GM12873 (cell line): ENCODE data around the gene CCL22.

Source experiments
- TF ChIP-seq, protein P1 (sequence below): IDR thresholded peaks from 2 replicates; pipeline ENCODE4 v1.5.1; 2012; ENCODE audit warnings: low read depth, mild to moderate bottlenecking, moderate library complexity, low read length, control low read depth; ENCODE audit not compliant: insufficient read depth; ENCODE audit errors: missing control alignments

CCL22 gene

DNA sequence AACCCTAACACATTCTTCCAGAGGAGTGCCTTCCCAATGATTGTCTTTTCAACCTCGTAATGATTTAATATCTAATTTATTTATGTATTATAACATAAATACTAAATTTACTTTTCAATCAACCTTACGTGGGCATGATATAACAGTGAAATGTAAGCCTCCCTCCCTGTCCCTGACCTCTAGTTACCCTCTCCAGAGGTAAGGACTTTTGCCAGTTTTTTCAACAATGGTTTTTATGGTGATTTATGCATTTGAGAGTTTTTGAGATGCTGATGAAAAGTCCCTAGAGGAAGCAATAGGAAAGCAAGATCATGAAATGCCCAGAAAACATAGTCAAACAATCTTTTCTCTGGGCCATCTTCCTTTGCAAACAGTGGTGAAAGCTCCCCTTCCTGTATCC lies 38.9 kb upstream of the CCL22 start:
- TF ChIP-seq, protein P1, sequence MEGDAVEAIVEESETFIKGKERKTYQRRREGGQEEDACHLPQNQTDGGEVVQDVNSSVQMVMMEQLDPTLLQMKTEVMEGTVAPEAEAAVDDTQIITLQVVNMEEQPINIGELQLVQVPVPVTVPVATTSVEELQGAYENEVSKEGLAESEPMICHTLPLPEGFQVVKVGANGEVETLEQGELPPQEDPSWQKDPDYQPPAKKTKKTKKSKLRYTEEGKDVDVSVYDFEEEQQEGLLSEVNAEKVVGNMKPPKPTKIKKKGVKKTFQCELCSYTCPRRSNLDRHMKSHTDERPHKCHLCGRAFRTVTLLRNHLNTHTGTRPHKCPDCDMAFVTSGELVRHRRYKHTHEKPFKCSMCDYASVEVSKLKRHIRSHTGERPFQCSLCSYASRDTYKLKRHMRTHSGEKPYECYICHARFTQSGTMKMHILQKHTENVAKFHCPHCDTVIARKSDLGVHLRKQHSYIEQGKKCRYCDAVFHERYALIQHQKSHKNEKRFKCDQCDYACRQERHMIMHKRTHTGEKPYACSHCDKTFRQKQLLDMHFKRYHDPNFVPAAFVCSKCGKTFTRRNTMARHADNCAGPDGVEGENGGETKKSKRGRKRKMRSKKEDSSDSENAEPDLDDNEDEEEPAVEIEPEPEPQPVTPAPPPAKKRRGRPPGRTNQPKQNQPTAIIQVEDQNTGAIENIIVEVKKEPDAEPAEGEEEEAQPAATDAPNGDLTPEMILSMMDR, result no peak

DNA sequence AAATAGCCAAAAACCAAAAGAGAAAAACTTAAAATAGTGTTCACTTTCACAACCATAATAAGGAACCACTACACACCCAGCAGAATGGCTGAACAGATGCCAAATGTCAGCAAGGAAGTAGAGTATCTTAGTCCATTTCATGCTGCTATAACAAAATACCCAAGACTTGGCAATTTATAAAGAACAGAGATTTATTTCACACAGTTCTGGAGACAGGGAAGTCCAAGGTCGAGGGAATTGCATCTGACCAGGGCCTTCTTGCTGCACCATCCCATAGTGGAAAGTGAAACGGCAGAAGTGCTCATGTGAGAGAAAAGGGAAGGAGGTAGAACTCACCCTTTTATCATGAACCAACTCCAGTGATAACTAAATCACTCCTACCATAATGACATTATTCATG lies 33.8 kb upstream of the CCL22 start:
- TF ChIP-seq, protein P1, result no peak

DNA sequence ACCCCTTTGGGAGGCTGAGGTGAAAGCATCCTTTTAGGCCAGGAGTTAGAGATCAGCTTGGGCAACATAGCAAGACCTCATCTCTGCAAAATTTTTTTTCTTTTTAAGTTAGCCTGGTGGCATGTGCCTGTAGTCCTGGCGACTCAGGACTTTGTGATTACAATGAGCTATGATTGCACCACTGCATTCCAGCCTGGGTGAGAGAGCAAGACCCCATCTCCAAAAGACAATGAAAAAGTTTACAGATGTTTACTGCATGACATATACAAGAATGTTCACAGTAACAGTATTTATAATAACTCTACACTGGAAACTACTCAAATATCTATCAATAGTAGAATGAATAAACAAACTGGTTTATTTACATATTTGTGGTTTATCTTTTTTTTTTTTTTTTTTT lies 33.1 kb upstream of the CCL22 start:
- TF ChIP-seq, protein P1, result no peak

DNA sequence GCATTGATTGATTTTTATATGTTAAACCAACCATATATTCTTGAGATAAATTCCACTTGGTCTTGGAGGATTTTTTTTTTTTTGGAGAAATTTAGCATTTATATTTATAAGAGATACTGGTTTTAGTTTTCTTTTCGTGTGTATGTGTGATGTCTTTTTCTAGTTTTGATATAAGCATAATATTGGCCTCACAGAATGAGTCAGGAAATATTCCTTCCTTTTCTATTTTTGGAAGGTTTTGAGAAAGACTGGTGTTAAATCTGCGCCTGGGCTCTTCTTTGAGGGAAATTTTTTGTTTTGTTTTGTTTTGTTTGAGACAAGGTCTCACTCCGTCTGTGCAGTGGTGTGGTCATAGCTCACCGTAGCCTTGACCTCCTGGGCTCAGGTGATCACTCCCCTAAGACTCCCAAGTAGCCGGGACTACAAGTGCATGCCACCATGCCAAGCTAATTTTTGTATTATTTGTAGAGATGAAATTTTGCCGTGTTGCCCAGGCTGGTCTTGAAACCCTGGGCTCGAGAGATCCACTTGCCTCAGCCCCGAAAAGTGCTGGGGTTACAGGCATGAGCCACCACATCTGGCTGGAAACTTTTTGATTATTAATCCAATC lies 28.8 kb upstream of the CCL22 start:
- TF ChIP-seq, protein P1, result no peak

DNA sequence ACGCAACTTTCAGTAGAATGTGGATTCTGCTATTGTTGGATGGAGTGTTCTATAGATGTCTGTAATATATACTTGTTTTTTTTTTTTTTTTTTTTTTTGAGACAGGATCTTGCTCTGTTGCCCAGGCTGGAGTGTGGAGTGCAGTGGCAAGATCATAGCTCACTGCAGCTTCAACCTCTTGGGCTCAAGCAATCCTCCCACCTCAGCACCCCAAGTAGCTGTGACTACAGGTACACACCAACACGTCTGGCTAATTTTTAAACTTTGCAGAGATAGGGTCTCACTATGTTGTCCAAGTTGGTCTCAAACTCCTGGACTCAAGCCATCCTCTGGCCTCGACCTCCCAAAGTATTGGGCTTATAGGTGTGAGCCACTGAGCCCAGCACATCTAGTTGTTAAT lies 27.2 kb upstream of the CCL22 start:
- TF ChIP-seq, protein P1, result no peak

DNA sequence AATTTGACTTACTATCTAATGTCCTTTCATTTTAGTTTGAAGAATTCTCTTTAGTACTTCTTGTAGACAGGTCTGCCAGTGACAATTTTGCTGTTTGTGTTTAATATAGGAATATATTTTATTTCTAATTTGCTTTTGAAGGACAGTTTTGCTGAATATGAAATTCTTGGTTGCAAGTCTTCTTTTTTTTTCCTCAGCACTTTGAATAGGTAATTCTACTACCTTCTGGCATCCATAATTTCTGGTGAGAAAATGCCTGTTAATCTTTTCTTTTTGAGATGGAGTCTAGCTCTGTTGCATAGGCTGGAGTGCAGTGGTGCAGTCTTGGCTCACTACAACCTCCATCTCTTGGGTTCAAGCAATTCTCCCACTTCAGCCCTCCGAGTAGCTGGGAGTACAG lies 25.2 kb upstream of the CCL22 start:
- TF ChIP-seq, protein P1, result no peak

DNA sequence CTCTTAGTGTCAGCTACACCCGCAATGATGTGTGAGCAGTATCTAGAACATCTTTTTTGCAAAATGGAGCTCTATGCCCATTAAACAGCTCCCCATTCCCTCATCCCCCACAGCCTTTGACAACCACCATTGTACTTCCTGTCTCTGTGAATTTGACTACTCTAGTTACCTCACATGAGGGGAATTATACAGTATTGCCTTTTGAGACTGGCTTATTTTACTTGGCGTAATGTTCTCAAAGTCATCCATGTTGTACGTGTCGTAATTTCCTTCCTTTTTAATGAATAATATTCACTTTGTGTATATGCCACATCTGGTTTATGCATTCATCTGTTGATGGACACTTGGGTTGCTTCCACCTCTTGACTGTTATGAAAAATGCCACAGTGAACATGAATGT lies 23.2 kb upstream of the CCL22 start:
- TF ChIP-seq, protein P1, result no peak
